ENCODE measurements around the gene ANKRD34C. TPM values are rescaled to one million over a fixed set of nuclear protein-coding genes. Genes with fewer than 3 reads are reported as not detected.

Gene ANKRD34C
- total RNA-seq, 1 experiment from 2014 or later = not detected

DNA sequence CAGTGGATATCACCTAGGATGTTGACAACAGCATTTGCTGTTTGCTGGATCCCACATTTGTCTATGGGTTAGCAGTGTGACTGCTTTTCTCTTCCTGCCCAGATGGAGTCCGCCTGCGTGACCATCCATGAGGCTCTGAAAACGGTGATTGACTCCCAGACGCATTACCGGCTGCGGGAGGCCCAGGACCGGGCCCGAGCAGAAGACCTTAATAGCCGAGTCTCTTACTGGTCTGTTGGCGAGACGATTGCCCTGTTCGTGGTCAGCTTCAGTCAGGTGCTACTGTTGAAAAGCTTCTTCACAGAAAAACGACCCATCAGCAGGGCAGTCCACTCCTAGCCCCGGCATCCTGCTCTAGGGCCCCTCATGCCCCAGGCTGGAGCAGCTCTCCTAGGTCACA, 39.4 kb downstream of the ANKRD34C start:
- Histone ChIP-seq H3K9me2 (ENCODE audit: insufficient read depth) (no peaks in the 10 kb centered on the region), H2AFZ (no peak overlapping the region), H3F3A (ENCODE audit: insufficient read depth, low read depth) (no peaks in the 10 kb centered on the region), H3K79me2 (ENCODE audit: low read depth) (peaks cover 5% of the 10 kb centered on the region; the same call in 1 of the 2 replicates), H3K9me3 (ENCODE audit: insufficient read depth, low read depth) (no peaks in the 10 kb centered on the region), H4K20me1 (ENCODE audit: insufficient read depth) (peaks cover 19% of the 10 kb centered on the region; the same call in 1 of the 2 replicates), H3K4me3 (no peak overlapping the region), H3K27ac (no peak overlapping the region), H3K36me3 (ENCODE audit: low read depth) (peaks cover 13% of the 10 kb centered on the region), H3K4me2 (no peak overlapping the region), H3K4me1 (replicated peaks; ENCODE audit: insufficient read depth) (no peaks in the 10 kb centered on the region), H3K27me3 (ENCODE audit: insufficient read depth, low read depth) (no peaks in the 10 kb centered on the region)
- intact Hi-C loops (cut with micrococcal nuclease; ENCODE audit: unreplicated experiment) = no loop called here
- DNase-seq = no peak
- BruUV-seq (replicated peaks) = no TSS peak
- ChIA-PET POLR2A (ENCODE audit: unreplicated experiment) (no interaction called here), CTCF (no interaction called here)
- TF ChIP-seq, protein P1, sequence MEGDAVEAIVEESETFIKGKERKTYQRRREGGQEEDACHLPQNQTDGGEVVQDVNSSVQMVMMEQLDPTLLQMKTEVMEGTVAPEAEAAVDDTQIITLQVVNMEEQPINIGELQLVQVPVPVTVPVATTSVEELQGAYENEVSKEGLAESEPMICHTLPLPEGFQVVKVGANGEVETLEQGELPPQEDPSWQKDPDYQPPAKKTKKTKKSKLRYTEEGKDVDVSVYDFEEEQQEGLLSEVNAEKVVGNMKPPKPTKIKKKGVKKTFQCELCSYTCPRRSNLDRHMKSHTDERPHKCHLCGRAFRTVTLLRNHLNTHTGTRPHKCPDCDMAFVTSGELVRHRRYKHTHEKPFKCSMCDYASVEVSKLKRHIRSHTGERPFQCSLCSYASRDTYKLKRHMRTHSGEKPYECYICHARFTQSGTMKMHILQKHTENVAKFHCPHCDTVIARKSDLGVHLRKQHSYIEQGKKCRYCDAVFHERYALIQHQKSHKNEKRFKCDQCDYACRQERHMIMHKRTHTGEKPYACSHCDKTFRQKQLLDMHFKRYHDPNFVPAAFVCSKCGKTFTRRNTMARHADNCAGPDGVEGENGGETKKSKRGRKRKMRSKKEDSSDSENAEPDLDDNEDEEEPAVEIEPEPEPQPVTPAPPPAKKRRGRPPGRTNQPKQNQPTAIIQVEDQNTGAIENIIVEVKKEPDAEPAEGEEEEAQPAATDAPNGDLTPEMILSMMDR (conservative IDR thresholded peaks at IDR 0.05) = no peak
- TF ChIP-seq EZH2 (IDR thresholded peaks at IDR 0.05; ENCODE audit: low read depth) = no peak

DNA sequence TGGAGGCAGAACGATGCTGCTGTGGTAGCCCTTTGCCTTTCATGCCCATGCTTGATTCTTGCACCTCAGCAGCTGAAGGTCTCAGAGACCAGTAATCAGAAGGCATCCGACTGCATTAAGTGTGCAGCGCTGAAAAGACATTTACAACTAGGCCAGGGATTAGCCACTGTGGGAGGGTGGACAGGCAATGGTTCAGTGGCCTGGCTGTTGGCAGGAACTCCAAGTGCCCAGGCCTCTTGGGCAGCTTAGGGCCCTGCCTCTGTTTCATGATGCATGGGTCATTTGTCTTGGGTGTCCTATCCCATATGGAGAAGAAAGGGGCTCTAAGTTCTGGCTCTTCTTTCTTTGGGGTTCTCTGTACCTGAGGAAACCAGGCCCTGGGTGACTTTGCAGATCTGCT, 39.8 kb downstream of the ANKRD34C start:
- BruUV-seq (replicated peaks) = TSS peak; percentile 28

DNA sequence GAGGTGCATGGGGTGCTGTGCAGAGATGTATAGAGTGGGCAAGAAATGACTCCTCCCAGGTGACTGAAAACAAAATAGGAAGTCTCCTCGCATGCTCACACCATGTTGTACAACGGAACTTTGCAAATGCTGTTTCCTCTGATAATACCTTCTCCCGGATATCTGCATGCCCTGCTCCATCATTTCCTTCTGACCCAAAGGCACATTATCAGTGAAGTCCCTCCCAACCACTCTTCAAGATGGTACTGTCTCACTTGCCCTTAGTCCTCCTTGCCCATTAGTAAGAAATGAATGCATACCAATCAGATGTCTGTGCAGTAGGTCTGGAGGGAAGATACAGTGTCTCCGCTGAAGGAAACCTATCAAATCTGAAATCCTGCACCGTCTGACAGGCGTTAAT, 40.4 kb downstream of the ANKRD34C start:
- no TSS peak for BruUV-seq (replicated peaks)
- peaks cover 20% of the 10 kb centered on the region for H3K36me3 ChIP-seq (ENCODE audit: low read depth)
- intact Hi-C loops (cut with micrococcal nuclease; ENCODE audit: unreplicated experiment) = no loop called here

More for the DNA sequence above, 39.8 kb downstream of the ANKRD34C start:
- H3K4me3 ChIP-seq = no peak overlapping the region
- peaks cover 16% of the 10 kb centered on the region for H3K36me3 ChIP-seq (ENCODE audit: low read depth)
- H4K20me1 ChIP-seq (ENCODE audit: insufficient read depth) = peaks cover 19% of the 10 kb centered on the region; the same call in 1 of the 2 replicates
- no peak overlapping the region for H3K27ac ChIP-seq
- POLR2A ChIA-PET (ENCODE audit: unreplicated experiment) = no interaction called here
- CTCF ChIA-PET = no interaction called here
- H3K9me3 ChIP-seq (ENCODE audit: insufficient read depth, low read depth) = no peaks in the 10 kb centered on the region
- intact Hi-C loops (cut with micrococcal nuclease; ENCODE audit: unreplicated experiment) = no loop called here
- H3K9me2 ChIP-seq (ENCODE audit: insufficient read depth) = no peaks in the 10 kb centered on the region
- no peak overlapping the region for H2AFZ ChIP-seq
- H3K4me1 ChIP-seq (replicated peaks; ENCODE audit: insufficient read depth) = no peaks in the 10 kb centered on the region
- no peak overlapping the region for H3K4me2 ChIP-seq
- no peaks in the 10 kb centered on the region for H3F3A ChIP-seq (ENCODE audit: insufficient read depth, low read depth)
- H3K79me2 ChIP-seq (ENCODE audit: low read depth) = peaks cover 2% of the 10 kb centered on the region; the same call in 1 of the 2 replicates
- H3K27me3 ChIP-seq (ENCODE audit: insufficient read depth, low read depth) = no peaks in the 10 kb centered on the region
- TF ChIP-seq, protein P1 (conservative IDR thresholded peaks at IDR 0.05) = no peak
- no peak for TF ChIP-seq EZH2 (IDR thresholded peaks at IDR 0.05; ENCODE audit: low read depth)
- no peak for DNase-seq

More for the DNA sequence above, 40.4 kb downstream of the ANKRD34C start:
- no peak overlapping the region for H3K27ac ChIP-seq
- H3F3A ChIP-seq (ENCODE audit: insufficient read depth, low read depth) = no peaks in the 10 kb centered on the region
- H3K4me1 ChIP-seq (replicated peaks; ENCODE audit: insufficient read depth) = 0 out of 2 replicates have a peak, but pooled peaks cover 2% of the 10 kb centered on the region
- ChIA-PET POLR2A (ENCODE audit: unreplicated experiment) (no interaction called here), CTCF (no interaction called here)
- TF ChIP-seq, protein P1 (conservative IDR thresholded peaks at IDR 0.05) = no peak
- no peak for TF ChIP-seq EZH2 (IDR thresholded peaks at IDR 0.05; ENCODE audit: low read depth)
- no peaks in the 10 kb centered on the region for H3K9me2 ChIP-seq (ENCODE audit: insufficient read depth)
- H3K9me3 ChIP-seq (ENCODE audit: insufficient read depth, low read depth) = no peaks in the 10 kb centered on the region
- peaks cover 17% of the 10 kb centered on the region; the same call in 1 of the 2 replicates for H4K20me1 ChIP-seq (ENCODE audit: insufficient read depth)
- no peak overlapping the region for H2AFZ ChIP-seq
- DNase-seq = no peak
- H3K4me3 ChIP-seq = no peak overlapping the region
- no peak overlapping the region for H3K4me2 ChIP-seq
- H3K79me2 ChIP-seq (ENCODE audit: low read depth) = no peaks in the 10 kb centered on the region
- H3K27me3 ChIP-seq (ENCODE audit: insufficient read depth, low read depth) = no peaks in the 10 kb centered on the region

All from PC-9 (cell line).